ENCODE measurements around the gene PI16. TPM values are rescaled to one million over a fixed set of nuclear protein-coding genes. Genes with fewer than 3 reads are reported as not detected.
"Not testable (repeated sequence)": the region's sequence is repeated elsewhere in the genome, so short reads cannot be mapped to it uniquely, and the experiment has no call there.

PI16 gene
- total RNA-seq, 1 experiment from 2014 or later, result not detected

- DNase-seq (ENCODE audit: low read depth, low spot score), result no peak
- in situ Hi-C loops (cut with HindIII; ENCODE audit: low pct_unique_long_range_greater_than_20kb, low sequenced_read_pairs), result no loop called here
These were observed 26.5 kb downstream of the PI16 start for GRCh38 chr6:36980876-36981619.

GRCh38 chr6:36983538-36983937 lies 29.0 kb downstream of the PI16 start:
- in situ Hi-C loops (cut with HindIII; ENCODE audit: low pct_unique_long_range_greater_than_20kb, low sequenced_read_pairs), result no loop called here

GRCh38 chr6:36984581-36985416 lies 30.3 kb downstream of the PI16 start:
- in situ Hi-C loops (cut with HindIII; ENCODE audit: low pct_unique_long_range_greater_than_20kb, low sequenced_read_pairs), result no loop called here
- DNase-seq (ENCODE audit: low read depth, low spot score), result peak; percentile 43

More at GRCh38 chr6:36983538-36983937, 29.0 kb downstream of the PI16 start:
- no peak for DNase-seq (ENCODE audit: low read depth, low spot score)

DNA sequence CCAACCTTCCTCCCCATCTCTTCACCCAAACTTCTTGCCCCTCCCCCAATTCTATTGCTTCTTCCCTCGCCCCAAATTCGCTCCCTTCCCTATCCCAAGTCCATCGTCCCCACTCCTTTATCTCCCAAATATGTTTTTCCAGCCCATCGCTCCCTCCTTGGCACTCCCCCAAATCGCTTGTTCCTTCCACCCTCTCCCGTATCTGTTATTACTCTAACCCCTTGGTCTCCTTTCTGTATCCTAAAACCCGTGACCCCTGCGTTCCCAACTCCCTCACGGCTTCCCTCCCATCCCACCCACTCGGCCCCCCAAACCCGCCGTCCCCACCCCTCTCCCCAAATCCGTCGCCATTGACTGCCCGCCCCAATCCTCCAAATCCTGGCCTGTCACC lies 30.9 kb downstream of the PI16 start:
- DNase-seq (ENCODE audit: low read depth, low spot score), result no peak
- in situ Hi-C loops (cut with HindIII; ENCODE audit: low pct_unique_long_range_greater_than_20kb, low sequenced_read_pairs), result no loop called here

DNA sequence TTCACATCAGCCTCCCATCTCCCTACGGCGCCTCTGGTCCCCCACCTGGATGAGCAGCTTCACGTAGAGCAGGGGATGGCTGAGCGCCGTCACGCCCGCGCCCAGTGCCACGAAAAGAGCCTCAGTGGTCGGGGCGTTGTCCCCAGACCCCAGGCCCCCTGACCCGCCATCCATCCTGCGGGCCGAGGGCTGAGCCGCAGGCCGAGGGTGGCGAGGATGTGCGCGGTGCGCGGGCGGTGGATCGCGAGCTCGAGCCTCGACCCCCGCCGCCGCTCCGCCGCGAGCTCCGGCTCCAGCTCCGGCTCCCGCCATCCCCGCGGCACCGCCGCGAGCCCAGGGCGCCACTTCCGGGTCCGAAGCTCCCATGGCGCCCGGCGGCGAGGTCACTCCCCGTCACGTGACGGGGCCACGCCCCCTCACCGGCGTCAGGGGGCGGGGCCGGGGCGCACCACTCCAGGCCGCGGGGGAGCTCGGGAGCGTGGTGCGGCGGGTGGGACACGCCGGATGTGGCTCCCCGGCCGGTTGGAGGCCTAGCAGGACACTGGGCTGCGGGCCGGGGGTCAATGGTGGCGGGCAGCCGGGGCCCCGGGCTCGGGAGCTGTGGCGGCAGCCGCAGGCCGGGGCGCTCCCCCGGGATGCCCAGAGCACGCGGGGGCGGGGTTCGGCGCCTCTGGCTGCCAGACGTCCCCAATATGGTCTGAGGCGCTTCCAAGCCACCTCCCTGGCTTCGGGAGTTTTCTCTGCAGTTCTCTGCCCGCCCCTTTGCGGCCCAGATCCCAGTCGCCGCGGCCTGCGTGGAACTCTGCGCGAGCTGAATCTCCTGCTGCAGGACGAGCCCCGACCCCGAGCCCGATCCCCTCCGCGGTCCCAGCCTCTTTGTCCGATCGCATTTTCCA lies 31.5 kb downstream of the PI16 start, which contains the start of gene MTCH1:
Gene MTCH1 (minus strand): TSS at position 389 of the 896 bp plus-strand sequence. CDS start 23 bp downstream, at position 366.
- in situ Hi-C loops (cut with HindIII; ENCODE audit: low pct_unique_long_range_greater_than_20kb, low sequenced_read_pairs), result no loop called here

GRCh38 chr6:36986704-36987047 lies 32.1 kb downstream of the PI16 start:
- DNase-seq (ENCODE audit: low read depth, low spot score), result no peak
- in situ Hi-C loops (cut with HindIII; ENCODE audit: low pct_unique_long_range_greater_than_20kb, low sequenced_read_pairs), result no loop called here

More for the DNA sequence above, 31.5 kb downstream of the PI16 start, which contains the start of gene MTCH1:
- DNase-seq (ENCODE audit: low read depth, low spot score), result peak; percentile 78

GRCh38 chr6:36989264-36989663 lies 34.7 kb downstream of the PI16 start:
- in situ Hi-C loops (cut with HindIII; ENCODE audit: low pct_unique_long_range_greater_than_20kb, low sequenced_read_pairs), result no loop called here
- DNase-seq (ENCODE audit: low read depth, low spot score), result no peak

- in situ Hi-C loops (cut with HindIII; ENCODE audit: low pct_unique_long_range_greater_than_20kb, low sequenced_read_pairs); DNase-seq (ENCODE audit: low read depth, low spot score): not testable (repeated sequence)
These were observed 35.9 kb downstream of the PI16 start for GRCh38 chr6:36990401-36990800.

- in situ Hi-C loops (cut with HindIII; ENCODE audit: low pct_unique_long_range_greater_than_20kb, low sequenced_read_pairs), result no loop called here
These were observed 43.5 kb downstream of the PI16 start for GRCh38 chr6:36997811-36998722.

DNA sequence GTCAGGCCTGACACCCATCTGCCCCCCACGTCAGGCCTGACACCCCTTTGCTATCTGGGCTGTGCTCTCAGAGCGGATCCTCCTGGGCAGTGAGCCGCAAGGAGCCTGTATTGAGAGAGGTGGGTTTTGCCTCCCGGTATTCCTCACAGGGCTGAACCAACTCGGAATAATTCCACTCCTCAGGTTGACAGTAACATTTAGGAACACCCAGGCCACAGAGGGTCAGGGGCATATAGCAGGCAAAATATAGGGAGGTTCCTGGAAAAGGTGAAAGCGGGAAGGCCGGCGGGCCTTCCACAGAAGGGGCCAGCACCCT lies 44.1 kb downstream of the PI16 start:
- in situ Hi-C loops (cut with HindIII; ENCODE audit: low pct_unique_long_range_greater_than_20kb, low sequenced_read_pairs), result no loop called here
- no peak for DNase-seq (ENCODE audit: low read depth, low spot score)

More at GRCh38 chr6:36997811-36998722, 43.5 kb downstream of the PI16 start:
- peak; percentile 60 for DNase-seq (ENCODE audit: low read depth, low spot score)

DNA sequence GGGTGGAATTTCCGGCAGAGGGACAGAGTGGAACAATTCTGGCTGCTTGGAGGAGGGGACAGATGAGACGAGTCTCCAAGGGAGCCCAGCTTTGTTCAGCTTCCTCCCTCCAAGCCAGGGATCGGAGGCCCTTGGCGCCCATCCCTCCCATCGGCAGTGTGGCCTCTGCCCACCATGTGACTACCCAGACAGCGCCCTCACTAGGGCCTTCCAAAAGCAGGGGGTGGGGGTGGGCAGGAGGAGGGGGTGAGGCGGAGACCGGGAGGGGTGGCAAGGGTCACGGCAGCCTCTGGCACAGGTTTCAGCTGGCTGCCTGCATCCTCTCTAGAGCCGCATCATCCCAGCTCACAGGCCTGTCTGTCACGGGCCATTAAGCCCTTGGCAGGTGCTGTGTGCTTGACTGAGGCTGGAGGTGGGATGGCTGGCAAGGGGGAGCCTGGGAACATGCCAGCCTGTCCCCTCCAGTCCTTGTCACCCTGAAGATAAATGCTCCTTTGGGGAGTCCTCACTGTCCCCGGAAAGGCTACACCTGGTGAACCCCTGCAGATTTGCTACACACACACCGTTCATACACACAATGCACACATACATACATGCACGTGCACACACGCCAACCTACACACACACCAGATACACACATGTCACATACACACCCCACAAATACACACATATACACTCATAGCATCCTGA lies 44.7 kb downstream of the PI16 start:
- in situ Hi-C loops (cut with HindIII; ENCODE audit: low pct_unique_long_range_greater_than_20kb, low sequenced_read_pairs), result no loop called here
- no peak for DNase-seq (ENCODE audit: low read depth, low spot score)

GRCh38 chr6:36999751-37000125 lies 45.2 kb downstream of the PI16 start:
- in situ Hi-C loops (cut with HindIII; ENCODE audit: low pct_unique_long_range_greater_than_20kb, low sequenced_read_pairs), result no loop called here
- DNase-seq (ENCODE audit: low read depth, low spot score), result no peak

DNA sequence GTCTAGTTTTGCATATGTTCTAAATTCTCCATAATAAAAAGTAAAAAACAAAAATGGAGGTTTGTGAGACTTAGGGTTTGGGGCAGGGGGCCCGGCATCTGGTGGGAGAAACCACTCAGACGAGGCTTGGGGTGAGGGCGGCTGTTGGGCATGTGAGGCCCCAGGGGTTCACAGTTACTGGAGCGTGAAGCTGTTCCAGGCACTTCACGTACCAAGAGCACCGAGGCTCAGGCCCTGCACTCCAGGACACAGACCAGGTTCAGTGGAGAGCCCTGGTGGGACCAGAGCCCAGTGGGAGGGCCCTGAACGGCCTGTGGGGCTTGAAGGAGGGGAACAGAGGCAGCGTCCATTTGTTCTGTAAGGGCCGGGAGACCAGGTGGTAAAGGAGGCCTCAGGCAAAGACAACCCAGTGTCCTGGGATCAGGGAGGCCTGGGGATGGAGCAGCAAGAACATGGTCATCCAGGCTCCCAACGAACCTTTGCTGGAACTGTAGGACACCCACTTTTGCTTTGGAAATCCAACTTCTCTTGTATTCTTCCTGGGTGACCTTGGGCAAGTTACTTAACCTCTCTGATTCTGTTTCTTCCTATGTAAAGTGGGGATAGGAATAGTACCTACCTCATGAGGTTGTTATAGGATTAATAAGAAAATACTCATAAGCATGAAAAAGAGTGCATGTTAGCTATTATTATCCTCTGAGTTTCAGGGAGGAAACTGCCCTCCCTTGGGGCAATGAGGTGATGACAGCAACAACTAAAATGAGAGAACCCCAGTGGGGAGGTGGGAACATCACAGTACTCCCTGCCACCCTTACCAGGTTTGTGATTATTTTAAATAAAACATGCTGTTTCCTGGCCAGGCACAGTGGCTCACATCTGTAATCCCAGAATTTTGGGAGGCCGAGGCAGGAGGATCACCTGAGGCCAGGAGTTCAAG lies 49.8 kb downstream of the PI16 start:
- in situ Hi-C loops (cut with HindIII; ENCODE audit: low pct_unique_long_range_greater_than_20kb, low sequenced_read_pairs), result no loop called here
- DNase-seq (ENCODE audit: low read depth, low spot score), result no peak

- in situ Hi-C loops (cut with HindIII; ENCODE audit: low pct_unique_long_range_greater_than_20kb, low sequenced_read_pairs), result no loop called here
- no peak for DNase-seq (ENCODE audit: low read depth, low spot score)
These were observed 50.7 kb downstream of the PI16 start, which contains the start of gene FGD2 for GRCh38 chr6:37005061-37005810. FGD2 (plus strand) TSS chr6:37005655; CDS start chr6:37005818, 163 bp downstream.
